NCI-H1048 (cell line): ENCODE data around the gene MDFIC2.
"Not testable (repeated sequence)": the region's sequence is repeated elsewhere in the genome, so short reads cannot be mapped to it uniquely, and the experiment has no call there.

Experiments
- DNase-seq: peaks from one replicate; lab custom pipeline; 2025; lab: John Stamatoyannopoulos, UW

The MDFIC2 gene

DNA sequence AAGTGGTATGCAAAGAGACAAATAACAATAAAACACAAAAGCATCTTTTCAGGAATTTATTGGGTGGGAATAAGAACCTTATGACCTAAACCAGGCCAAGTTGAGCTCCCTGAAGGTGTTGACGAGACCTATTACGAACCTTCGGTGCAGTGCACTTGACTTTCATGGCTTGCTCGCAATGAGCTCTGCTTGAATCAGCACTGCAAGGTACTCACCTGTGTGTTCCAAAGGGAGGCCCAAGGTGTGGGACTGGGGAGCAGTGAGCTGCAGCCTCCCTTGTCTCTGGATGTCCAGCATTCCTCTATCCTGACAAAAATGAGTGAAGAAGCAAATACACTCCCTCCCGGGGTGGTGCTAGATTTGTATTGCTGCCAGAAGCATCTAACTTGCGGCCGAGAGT lies at the start of gene MDFIC2:
Gene MDFIC2 (minus strand): TSS at position 303 of the 400 bp plus-strand sequence. CDS start 665 bp downstream, outside the sequence.
- DNase-seq, result no peak

DNA sequence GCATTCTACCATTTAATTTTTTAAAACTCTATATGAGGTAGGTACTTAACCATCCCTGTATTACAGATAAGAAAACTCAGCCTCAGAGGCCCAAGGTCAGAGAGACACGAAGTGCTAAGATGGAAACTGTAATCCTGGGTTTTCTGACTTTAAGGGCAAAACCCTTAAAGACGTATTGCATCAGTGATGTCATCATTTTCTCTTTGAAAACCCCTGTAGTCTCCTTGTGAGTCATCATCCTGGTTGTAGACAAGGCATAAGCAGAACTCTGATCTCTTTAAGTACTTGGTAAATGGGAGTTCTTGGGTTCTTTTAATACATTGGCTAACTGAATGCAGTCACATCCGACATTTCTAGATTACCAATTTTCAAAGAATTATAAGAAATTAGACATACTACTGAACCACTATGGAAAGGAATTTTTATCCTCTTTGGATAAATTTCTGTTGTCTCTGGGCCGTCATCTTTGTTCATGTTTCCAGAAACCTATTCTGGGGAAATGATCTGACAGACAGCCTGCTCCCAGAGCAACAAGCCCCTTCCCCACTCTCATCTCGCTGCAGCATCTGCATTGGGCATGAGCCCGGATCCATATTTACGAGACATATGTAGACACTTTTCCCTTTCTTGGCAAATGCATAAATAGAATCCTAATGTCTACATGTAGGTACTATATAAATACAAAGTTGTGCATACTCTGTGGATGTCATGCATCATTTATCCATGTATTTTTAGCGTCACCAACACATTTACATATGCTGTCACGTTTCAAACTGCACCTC lies 48.7 kb upstream of the MDFIC2 start:
- DNase-seq, result no peak

- no peak for DNase-seq
Observed at GRCh38 chr3:70359711-70360110, 47.3 kb upstream of the MDFIC2 start.

GRCh38 chr3:70358978-70359580 lies 46.6 kb upstream of the MDFIC2 start:
- no peak for DNase-seq

- DNase-seq, result no peak
Observed at GRCh38 chr3:70352215-70352614, 39.8 kb upstream of the MDFIC2 start.

GRCh38 chr3:70342149-70342548 lies 29.7 kb upstream of the MDFIC2 start:
- DNase-seq, result no peak

DNA sequence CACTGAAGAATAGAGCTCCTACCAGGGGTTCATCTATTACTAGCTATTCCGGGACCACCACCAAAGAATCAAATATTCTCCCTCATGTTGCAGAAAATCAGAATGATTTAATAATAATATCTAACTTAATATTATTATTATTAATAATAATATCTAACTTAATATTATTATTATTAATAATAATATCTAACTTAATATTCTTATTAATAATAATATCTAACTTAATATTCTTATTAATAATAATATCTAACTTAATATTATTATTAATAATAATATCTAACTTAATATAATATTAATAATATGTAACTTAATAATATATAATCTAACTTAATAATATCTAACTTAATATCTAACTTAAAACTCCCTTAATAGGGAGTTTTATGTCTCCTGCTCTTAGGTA lies 24.4 kb upstream of the MDFIC2 start:
- not testable (repeated sequence) for DNase-seq

GRCh38 chr3:70333080-70333479 lies 20.6 kb upstream of the MDFIC2 start:
- DNase-seq, result no peak

GRCh38 chr3:70315021-70315420 lies 2.6 kb upstream of the MDFIC2 start:
- DNase-seq, result no peak

DNA sequence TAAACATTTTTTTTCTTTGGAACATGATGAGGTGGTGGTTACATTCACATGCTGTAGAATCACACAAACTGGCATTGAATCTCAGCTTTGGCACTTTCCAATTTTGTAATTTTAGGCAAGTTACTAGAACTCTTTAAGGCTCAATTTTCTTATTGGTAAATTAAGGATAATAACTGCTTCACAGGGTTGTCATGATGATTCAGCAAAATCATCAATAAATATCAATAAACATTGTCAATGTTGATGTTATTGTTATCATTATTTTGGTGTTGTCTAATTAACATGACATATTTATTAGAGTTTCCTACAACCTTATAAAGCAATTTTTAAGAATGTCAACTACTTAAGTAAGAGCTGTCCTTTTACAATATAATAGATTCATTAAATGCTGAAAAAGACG lies 1.6 kb downstream of the MDFIC2 start:
- DNase-seq, result no peak

- DNase-seq, result no peak
Observed at GRCh38 chr3:70309591-70309990, 2.8 kb downstream of the MDFIC2 start.

- DNase-seq, result no peak
Observed at GRCh38 chr3:70308760-70309159, 3.7 kb downstream of the MDFIC2 start.

DNA sequence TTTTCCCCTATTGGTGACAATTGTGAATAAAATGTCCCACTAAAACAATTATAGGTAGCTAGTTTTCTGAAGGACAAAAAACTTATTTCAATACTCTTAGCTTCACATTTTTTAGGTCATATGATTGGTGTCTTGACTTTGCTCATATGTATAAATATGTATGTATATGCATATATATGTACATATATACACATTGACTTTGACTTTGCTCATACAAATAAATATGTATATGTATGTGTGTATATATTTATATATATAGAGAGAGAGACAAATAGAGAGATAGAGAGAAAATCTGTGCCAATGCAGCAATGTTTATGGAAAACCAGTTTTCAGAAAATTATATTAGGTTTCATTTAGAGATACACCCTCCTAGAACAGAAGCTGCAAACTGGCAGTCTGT lies 5.7 kb downstream of the MDFIC2 start:
- DNase-seq, result no peak

- DNase-seq, result no peak
Observed at GRCh38 chr3:70298385-70298784, 14.1 kb downstream of the MDFIC2 start.

DNA sequence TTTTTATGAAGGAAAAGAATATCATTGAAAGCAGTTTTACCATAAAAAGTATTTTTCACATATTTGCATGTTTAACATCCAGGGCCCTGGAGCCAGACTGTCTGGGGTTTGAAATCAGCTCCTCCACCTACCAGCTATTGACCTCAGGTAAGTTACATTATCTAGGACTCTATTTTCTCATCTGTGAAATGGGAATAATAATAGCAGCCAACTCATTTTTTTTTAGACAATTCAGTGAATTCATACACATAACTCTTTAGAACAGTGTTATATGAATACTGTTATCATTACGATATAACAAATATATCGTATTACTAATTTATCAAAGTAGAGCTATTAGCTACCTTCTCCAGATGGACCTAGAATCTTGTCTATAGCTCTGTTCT lies 21.3 kb downstream of the MDFIC2 start:
- no peak for DNase-seq

DNA sequence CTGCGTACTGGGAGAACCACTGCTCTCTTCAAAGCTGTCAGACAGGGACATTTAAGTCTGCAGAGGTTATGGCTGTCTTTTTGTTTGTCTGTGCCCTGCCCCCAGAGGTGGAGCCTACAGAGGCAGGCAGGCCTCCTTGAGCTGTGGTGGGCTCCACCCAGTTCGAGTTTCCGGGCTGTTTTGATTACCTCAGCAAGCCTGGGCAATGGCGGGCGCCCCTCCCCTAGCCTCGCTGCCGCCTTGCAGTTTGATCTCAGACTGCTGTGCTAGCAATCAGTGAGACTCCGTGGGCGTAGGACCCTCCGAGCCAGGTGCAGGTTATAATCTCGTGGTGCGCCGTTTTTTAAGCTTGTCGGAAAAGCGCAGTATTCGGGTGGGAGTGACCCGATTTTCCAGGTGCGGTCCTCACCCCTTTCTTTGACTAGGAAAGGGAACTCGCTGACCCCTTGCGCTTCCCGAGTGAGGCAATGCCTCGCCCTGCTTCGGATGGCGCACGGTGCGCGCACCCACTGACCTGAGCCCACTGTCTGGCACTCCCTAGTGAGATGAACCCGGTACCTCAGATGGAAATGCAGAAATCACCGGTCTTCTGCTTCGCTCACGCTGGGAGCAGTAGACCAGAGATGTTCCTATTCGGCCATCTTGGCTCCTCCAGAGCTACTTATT lies 21.9 kb downstream of the MDFIC2 start:
- DNase-seq, result not testable (repeated sequence)

DNA sequence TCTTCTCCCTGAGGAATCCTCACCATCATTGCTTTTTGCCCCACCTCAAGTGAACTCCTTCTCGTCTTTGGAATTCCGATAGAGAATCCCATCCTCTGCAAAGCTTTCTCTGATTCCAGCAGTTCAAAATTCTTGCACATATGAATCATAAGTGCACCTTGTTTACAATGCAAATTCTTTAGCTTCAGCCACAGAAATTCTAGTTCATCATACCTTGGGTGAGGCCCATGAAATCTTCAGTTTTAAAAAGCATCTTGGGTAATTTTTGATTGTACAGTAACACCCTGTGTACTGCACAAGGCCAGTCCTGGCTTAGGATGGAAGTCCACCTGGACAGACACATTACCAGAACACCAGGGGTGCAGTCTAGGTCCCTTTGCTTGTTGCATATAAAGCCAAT lies 30.8 kb downstream of the MDFIC2 start:
- no peak for DNase-seq

- no peak for DNase-seq
Observed at GRCh38 chr3:70277304-70277703, 35.1 kb downstream of the MDFIC2 start.

GRCh38 chr3:70276901-70277300 lies 35.5 kb downstream of the MDFIC2 start:
- DNase-seq, result no peak

DNA sequence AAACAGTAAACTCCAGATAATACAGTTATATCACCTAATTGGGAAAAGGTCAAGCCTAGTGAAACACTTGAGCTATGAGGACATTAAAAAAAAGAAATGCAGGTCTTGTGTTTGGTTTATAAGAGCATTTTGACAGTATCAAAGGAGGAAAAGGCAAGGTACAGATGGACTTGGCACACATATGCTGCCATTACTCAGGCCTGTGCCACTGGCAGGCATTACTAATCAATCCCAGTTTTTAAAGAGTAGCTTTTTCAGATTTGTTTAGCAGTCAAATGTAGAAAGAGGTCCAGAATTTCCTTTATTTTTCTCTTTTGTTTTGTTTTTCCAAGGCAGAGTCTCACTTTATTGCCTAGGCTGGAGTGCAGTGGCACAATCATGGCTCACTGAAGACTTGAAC lies 38.9 kb downstream of the MDFIC2 start:
- no peak for DNase-seq

DNA sequence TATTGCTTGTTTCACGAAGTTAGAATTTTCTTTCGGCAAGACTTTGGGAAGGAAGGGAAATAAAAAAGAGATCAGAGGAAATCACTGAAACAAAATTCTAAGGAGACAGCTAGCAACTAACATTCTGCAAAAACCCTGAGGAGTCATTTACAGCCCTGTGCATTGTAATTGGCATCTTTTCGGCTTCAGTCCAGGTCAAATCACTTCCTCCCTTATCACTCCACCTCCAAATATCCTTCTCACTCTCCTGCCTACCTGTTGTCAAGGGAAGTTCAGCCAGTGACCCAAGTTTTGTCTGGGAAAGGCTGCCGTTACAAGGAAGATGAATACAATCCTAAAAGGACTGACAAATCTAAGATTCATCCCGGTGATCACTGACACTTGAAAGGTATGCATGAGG lies 39.6 kb downstream of the MDFIC2 start:
- DNase-seq, result no peak

- no peak for DNase-seq
Observed at GRCh38 chr3:70264122-70264780, 48.2 kb downstream of the MDFIC2 start.

DNA sequence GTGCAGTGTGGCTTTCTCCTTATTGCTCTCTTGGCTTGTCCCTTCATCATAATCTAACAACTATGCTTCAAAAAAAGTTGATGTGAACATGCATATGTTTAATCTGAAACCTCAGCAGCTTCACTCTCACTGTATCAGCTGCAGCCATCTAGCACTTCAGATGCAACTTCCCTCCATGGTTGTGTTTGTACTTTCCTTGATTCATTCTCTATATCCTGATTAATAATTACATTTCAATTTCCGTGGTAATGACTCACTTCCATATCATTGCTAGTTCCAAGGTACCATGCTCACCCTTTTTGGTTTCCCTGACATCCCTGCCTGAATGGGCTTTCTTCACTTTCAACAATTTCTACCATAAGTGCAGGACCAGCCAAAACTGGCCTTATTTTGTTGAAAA lies 51.2 kb downstream of the MDFIC2 start:
- DNase-seq, result no peak
